NCI-H526 (cell line): ENCODE results near the gene ITGA2B.
"Not testable (repeated sequence)": the region's sequence is repeated elsewhere in the genome, so short reads cannot be mapped to it uniquely, and the experiment has no call there.

Experiments
- DNase-seq, 2 experiments: peaks; one replicate each; lab custom pipeline; 2025; lab: John Stamatoyannopoulos, UW

The ITGA2B gene

DNA sequence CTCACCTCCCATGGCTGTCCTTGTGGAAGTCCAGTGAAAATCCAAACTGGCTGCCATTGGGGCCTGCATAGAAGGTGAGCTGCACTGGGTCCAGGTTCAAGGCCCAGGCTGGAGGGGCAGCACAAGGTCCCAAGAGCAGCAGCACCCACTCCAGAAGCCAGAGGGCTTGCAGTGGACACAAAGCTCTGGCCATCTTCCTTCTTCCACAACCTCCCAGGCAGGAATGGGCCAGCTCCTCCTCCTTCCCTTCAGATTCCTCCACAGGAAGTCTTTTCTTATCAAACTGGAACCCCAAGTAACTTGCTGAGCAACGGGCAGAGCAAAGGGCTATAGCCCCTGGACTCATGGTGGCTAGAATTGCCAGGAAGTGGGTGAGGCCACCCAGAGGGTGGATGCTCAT lies at the start of gene ITGA2B:
TSS of gene ITGA2B (minus strand) at position 369 of the 400 bp plus-strand sequence. CDS start at position 193, 176 bp downstream.
- no peak for DNase-seq

DNA sequence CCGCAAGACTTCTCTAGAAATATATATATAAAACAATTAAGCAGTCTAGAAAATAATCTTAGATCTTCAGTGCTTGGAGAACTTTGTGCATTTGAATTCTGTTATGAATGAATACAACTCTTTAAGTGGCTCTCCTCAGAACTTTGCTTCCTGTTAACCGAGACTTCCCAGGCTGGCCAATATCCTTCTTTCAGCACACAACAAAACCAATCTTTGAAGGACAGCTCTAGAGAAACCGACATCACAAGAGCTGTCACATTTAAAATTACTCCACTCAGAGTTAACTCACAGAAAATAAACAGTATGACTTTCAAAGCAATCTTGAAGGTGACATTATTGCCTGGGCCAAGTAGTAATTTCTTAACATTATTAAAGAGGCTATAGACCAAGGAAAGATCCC lies 49.7 kb upstream of the ITGA2B start:
- DNase-seq = no peak

- no peak for DNase-seq
Observed at GRCh38 chr17:44438636-44439035, 49.2 kb upstream of the ITGA2B start.

DNA sequence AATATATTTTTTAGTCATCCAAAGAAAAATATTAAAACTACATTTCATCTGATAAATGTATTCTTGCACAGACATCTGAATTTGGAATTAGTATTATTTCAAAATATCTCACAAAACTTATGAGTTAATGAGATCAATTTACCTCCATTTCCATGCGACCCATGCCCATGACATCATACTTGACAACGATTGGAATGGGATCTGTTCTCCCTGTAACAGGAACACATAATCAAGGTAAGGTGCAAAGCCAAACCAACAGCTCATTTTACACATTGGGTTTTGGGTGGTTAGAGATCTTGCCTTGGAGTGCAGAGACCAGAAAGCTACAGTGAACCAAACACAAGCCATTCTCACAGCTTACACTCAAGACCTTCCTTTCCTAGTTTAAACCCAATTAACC lies 46.9 kb upstream of the ITGA2B start:
- DNase-seq = no peak

DNA sequence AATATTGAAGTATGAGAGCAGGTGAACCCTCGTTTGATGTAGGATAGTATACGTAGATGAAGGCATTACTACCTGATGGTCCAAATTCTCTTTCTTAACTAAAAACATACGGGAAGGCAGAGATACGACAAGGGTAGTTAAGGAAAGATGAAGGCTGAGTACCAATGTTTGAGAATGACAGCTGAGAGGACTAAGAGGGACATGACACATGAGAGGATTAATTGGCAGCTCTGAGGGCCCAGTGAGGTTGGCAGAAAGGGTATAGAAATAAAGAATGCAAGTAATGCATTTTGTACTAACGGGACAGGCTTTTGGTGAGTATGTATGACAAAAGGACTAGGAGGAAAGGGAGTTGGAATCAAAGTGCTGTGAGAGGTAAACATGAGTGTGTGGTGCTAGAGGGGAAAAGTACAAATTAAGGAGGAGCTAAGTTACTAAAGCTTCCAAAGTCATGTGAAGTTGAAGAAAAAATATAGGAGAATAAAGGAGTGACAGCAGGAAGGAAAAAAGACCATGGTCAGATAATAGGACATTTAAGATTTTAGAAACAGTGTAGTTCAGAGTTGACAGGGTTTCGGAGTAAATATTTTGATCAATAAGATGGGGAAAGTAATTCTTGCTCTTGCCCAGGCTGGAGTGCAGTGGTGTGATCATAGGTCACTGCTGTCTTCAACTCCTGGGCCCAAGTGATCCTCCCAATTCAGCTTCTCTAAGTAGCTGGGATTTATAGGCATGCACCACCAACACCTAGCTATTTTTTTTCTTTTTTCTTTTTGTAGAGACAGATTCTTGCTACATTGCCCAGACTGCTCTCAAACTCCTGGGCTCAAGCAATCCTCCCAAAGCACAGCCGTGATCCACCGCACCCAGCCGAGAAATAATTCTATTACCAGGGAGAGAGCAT lies 43.1 kb upstream of the ITGA2B start:
- no peak for DNase-seq

DNA sequence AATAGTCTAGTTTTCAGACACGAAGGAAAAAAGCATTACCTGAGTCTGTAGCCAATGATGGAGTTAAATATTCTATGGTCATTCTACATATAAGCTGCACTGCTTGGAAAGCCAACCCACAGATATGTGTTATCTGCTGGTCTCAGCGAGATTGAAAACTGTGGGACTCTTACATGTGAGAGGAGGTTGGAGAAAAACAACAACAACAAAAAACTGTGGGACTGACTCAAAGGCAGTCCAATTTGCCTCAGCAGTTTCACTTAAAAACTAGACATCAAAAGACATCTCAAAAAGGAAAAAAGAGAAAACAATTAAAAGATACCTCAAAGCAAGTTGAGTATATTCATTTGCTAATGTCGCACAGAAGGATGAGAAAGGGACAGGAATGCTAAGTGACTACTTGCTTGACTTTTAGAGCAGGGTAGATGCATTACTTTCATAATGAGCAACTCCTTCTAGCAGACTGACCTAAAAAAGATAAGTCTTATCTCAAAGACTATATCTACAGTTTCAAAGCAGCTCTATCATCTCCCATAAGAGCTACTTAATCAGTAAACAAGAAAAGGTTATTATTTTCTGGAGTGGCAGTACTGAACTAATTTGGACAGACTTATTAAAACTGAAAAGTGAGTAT lies 35.5 kb upstream of the ITGA2B start:
- no peak for DNase-seq

DNA sequence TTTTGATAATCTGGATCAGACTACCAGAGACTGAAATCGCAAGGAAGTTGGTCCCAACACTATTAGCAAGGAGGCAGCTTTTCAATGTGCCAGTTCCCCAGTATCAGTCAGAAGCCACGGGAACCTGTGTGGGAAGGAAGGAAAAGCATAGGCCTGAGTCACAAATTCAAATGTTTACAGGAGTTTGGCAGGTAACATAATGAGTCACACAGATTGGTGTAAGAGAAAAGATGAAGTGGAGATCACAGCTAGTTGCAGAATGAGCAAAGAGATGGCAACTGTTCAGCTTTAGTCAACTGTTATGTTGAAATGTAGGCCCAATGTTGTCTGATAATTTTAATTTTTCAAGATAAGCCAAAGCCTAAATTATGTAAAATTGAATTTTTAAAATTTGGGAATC lies 28.1 kb upstream of the ITGA2B start:
- DNase-seq = no peak

DNA sequence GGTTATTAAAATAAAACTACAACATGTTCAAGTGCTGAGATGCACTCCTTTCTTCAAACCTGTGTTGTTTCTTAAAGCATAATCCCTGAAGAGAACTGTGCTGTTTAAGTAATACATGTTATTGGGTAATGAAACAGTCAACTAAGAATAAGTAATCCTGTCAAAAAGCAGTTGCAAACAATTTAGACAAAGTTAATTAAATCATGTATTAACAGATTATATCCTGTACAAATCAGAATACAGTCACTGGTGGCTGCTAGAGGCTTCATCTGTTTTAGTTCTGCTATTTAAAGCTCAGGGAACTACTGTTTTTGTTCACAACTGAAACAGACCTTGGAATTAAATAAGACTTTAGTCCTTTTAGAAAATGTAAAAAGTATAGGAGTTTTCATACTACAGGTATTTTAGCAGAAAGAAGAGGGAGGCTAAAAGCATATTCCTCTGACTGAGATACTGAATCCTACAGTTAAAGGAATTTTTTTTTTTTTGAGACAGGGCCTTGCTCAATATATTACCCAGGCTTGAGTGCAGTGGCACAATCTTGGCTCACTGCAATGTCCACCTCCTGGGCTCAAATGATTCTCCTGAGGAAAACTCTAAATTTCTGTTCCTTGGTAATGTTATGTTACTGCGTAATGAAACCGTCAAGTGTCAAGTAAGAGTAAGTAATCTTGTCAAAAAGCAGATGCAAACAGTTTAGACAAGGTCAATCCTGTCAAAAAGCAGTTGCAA lies 27.3 kb upstream of the ITGA2B start:
- DNase-seq = no peak

- no peak for DNase-seq
Observed at GRCh38 chr17:44414394-44415155, 25.1 kb upstream of the ITGA2B start.

DNA sequence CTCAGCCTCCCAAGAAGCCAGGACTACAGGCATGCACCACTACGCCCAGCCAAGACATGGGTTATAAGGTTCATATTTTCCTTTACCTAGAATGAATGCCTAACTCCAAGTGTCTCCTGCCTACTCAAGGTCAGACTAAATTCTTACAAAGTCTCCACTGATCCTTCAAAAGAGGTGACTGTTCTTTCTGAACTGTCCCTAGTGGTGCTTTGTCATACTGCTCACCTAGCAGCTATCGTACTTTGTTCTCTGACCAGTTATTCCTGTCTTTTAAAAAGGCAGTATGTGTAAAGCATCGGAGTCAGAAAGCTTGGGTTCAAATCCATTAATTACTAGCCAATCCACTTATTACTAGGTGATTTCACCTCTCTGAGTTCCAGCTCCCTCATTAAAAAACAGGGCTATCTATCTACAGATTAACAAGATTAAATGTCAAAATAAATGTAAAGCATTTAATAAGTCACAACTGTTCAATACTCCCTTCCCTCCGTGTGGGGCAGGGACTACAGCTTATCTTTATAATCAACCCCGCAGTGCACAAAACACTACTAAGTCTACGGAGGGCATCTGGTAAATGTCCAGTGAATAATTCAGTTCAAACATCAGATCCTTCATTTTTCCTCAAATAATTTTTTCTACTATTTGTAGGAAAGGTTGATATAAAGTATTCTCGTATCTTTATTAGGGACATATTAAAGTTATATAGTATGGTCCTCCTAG lies 20.0 kb upstream of the ITGA2B start:
- DNase-seq = no peak

- DNase-seq = no peak
Observed at GRCh38 chr17:44408786-44409185, 19.3 kb upstream of the ITGA2B start.

GRCh38 chr17:44402564-44403172 lies 13.2 kb upstream of the ITGA2B start:
- no peak for DNase-seq

GRCh38 chr17:44400226-44400847 lies 10.9 kb upstream of the ITGA2B start:
- DNase-seq = peak in 1 of 2 experiments; percentile 23

- DNase-seq = no peak
Observed at GRCh38 chr17:44398692-44399691, 9.5 kb upstream of the ITGA2B start.

- DNase-seq = no peak
Observed at GRCh38 chr17:44397479-44398440, 8.3 kb upstream of the ITGA2B start.

DNA sequence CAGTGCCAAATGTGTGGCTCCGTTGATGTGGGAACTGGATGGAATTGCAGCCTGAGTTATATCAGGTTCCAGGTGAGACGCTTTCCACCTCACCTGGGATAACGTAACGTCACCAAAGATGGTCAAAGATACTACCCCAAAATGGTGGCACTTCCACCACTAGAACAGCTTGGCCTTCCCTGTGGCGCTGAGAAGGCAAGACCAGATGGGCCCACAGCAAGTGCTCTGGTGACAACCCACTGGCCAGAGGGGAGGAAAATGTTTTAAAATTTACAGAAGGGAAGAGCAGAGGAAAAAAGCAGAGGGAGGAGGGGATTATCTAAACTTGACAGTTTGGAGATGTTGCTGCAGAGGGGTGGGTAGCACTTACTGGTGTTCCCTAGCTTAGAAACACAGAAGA lies 7.5 kb upstream of the ITGA2B start:
- DNase-seq = no peak

GRCh38 chr17:44394833-44395232 lies 5.4 kb upstream of the ITGA2B start:
- no peak for DNase-seq

- not testable (repeated sequence) for DNase-seq
Observed at GRCh38 chr17:44394112-44394511, 4.7 kb upstream of the ITGA2B start.
